Measurements from ENCODE around the gene NYAP2.

The NYAP2 gene

DNA sequence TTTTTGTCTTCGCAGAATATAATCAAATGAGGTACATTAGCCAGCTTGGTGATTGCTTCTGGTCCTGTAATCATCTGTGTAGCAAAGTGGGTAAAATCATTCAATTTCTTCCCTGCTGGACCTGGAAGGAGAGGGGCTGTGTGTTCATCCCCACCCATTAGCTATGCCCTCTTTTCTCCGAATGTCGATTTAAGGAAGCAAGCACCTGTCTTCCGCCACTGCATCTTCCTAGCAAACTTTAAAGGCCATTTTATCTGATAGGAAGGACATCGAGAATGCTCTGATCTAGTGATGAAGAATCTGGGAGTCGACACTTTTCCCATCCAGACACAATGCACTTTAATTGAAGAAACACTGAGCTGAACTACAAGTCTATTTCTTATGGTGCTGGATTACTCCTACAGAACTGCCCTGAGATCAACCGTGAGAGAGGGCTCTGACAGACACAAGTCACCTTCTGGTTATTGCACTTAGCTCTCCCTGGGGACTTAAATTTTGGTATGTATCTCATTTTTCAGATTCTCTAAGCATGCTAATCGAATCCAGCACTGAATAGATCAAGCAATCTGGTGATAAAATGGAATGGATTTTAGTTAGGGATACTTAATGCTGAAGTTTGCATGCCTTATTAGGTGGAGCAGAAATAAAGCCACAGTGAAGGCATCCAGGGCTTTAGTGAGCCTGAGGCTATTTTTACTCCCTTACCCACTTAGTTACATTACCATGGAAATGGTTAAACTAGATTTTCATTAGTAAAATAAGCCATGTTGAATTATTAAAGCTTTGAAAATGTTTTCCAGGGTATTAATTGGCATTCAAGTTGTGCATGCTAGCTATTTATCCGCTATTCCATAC lies 1.3 kb downstream of the NYAP2 start:
- H3K9me3 ChIP-seq (replicated peaks; ENCODE audit: low read length): no peaks in the 10 kb centered on the region
- peaks cover 12% of the 10 kb centered on the region for H3K27me3 ChIP-seq (ENCODE audit: control insufficient read depth, insufficient read depth, low read length)
- H3K4me3 ChIP-seq (ENCODE audit: low read length): no peak overlapping the region
- H3K36me3 ChIP-seq (ENCODE audit: insufficient read depth, low read length): no peaks in the 10 kb centered on the region
- no peak overlapping the region for H3K9ac ChIP-seq (ENCODE audit: low read depth, low read length)
- H3K4me2 ChIP-seq (ENCODE audit: low read length): no peak overlapping the region
- no peaks in the 10 kb centered on the region for H3K4me1 ChIP-seq (ENCODE audit: control insufficient read depth, insufficient read depth, low read length)

DNA sequence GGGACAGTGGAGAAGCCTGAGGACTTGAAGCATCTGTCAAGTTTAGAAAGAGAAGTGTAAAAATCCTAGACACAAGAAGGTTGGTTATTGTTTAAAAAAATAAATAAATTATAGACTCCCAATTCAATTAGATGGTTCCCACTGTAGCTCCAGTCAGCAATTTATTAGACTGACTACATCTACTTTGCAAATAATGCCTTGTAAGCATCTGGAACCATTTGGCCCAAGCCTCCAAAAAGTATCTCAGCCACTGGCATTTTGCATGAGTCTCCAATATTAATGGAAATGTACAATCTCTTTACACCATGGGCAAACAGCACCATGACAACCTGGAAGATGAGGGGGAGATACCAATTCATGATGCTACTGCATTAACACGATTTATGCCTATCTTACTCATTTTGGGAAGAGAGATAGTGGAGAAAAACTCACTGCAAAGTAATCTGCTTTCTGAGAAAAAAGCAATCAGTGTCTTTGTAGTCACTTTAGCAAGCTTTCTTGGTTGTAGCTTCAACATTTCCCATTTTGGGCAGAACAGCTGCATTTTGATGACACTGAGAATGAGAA lies 2.8 kb downstream of the NYAP2 start:
- Histone ChIP-seq H3K9me3 (replicated peaks; ENCODE audit: low read length) (no peaks in the 10 kb centered on the region), H3K4me2 (ENCODE audit: low read length) (no peak overlapping the region), H3K36me3 (ENCODE audit: insufficient read depth, low read length) (no peaks in the 10 kb centered on the region), H3K9ac (ENCODE audit: low read depth, low read length) (no peak overlapping the region), H3K27me3 (ENCODE audit: control insufficient read depth, insufficient read depth, low read length) (peaks cover 8% of the 10 kb centered on the region), H3K4me3 (ENCODE audit: low read length) (no peak overlapping the region), H3K4me1 (ENCODE audit: control insufficient read depth, insufficient read depth, low read length) (no peaks in the 10 kb centered on the region)

DNA sequence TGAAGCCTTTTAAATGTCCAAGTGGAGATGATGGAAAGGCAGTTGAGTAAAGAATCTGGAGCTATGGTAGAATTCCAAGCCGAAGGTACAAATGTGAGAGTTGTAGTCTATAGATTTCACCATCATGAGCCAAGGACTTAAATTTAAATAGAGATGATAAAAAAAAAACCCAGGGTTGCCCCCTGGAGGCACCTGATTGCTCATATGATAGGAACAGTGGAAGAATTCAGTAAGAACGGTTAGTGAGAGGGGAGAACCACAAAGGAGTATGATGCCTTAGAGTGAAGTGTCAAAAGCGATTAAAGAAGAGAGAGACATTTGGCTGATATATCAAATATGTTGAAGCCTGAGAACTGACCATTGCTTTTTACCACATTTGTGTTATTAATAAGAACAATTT lies 11.9 kb downstream of the NYAP2 start:
- Histone ChIP-seq H3K27me3 (ENCODE audit: control insufficient read depth, insufficient read depth, low read length) (no peaks in the 10 kb centered on the region), H3K4me3 (ENCODE audit: low read length) (no peak overlapping the region)

DNA sequence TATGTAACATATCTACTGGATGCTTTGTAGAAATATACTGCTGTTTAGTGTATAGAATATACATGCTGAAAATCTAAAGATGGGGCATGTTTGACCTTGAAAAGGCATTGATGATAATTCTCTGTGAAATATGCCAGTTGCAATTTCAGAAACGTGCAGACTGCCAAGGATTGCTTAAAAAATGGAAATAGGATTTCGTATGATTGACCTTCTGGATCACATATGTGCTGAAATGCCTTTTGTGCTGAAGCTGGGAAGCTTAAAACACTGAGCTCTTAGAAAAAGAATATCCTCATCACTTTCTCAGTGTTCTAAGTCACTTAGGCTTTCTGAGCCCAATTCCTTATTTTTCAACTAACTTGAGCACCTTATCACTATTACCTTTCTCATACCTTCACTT lies 14.3 kb downstream of the NYAP2 start:
- H3K9me3 ChIP-seq (replicated peaks; ENCODE audit: low read length): no peaks in the 10 kb centered on the region
- no peaks in the 10 kb centered on the region for H3K4me1 ChIP-seq (ENCODE audit: control insufficient read depth, insufficient read depth, low read length)
- H3K9ac ChIP-seq (ENCODE audit: low read depth, low read length): no peak overlapping the region
- peaks cover 5% of the 10 kb centered on the region for H3K27me3 ChIP-seq (ENCODE audit: control insufficient read depth, insufficient read depth, low read length)
- H3K4me2 ChIP-seq (ENCODE audit: low read length): no peak overlapping the region
- no peaks in the 10 kb centered on the region for H3K36me3 ChIP-seq (ENCODE audit: insufficient read depth, low read length)
- no peak overlapping the region for H3K4me3 ChIP-seq (ENCODE audit: low read length)

More for the DNA sequence above, 11.9 kb downstream of the NYAP2 start:
- H3K4me2 ChIP-seq (ENCODE audit: low read length): no peak overlapping the region
- no peaks in the 10 kb centered on the region for H3K9me3 ChIP-seq (replicated peaks; ENCODE audit: low read length)
- H3K9ac ChIP-seq (ENCODE audit: low read depth, low read length): no peak overlapping the region
- H3K36me3 ChIP-seq (ENCODE audit: insufficient read depth, low read length): no peaks in the 10 kb centered on the region
- no peaks in the 10 kb centered on the region for H3K4me1 ChIP-seq (ENCODE audit: control insufficient read depth, insufficient read depth, low read length)

DNA sequence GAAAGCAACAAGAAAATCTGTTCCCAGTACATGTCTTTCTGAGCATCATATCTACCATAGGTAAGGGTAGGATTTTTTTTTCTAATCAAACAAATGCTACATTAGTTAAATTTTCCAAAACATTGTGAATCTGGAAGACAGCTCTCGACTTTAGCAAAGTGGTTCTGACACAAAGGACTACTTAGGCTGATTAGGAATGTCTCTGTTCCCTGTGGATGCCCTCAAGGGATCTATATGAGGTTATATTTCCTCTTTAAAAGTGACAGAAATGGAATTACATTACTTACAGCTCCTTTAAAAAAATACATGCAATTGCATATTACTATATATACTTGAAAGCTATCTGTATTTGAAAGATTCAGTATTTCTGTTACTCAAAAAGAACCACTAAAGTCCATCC lies 15.4 kb downstream of the NYAP2 start:
- no peaks in the 10 kb centered on the region for H3K4me1 ChIP-seq (ENCODE audit: control insufficient read depth, insufficient read depth, low read length)
- H3K9me3 ChIP-seq (replicated peaks; ENCODE audit: low read length): no peaks in the 10 kb centered on the region
- no peak overlapping the region for H3K4me3 ChIP-seq (ENCODE audit: low read length)
- no peak overlapping the region for H3K4me2 ChIP-seq (ENCODE audit: low read length)
- H3K27me3 ChIP-seq (ENCODE audit: control insufficient read depth, insufficient read depth, low read length): peaks cover 5% of the 10 kb centered on the region
- H3K9ac ChIP-seq (ENCODE audit: low read depth, low read length): no peak overlapping the region
- no peaks in the 10 kb centered on the region for H3K36me3 ChIP-seq (ENCODE audit: insufficient read depth, low read length)

DNA sequence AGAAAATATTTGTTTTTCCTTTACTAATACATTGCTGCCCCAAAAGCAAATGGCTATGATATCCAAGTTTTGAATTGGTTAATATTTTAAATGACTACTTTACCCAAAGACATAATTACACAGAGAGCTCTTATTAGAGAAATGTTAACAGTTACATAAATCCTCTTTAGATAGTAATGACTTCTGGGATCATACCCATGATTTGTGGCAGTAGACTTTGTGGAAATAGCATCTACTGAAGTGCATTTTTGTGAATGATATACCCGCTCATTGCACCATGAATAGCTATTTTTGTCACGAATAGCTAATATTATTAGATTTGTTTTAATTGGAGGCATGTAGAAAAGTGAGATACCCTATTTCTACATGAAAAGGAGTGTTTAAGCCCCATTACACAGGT lies 15.8 kb downstream of the NYAP2 start:
- H3K4me3 ChIP-seq (ENCODE audit: low read length): no peak overlapping the region
- no peaks in the 10 kb centered on the region for H3K4me1 ChIP-seq (ENCODE audit: control insufficient read depth, insufficient read depth, low read length)
- no peak overlapping the region for H3K9ac ChIP-seq (ENCODE audit: low read depth, low read length)
- H3K27me3 ChIP-seq (ENCODE audit: control insufficient read depth, insufficient read depth, low read length): peaks cover 5% of the 10 kb centered on the region
- H3K9me3 ChIP-seq (replicated peaks; ENCODE audit: low read length): no peaks in the 10 kb centered on the region
- no peaks in the 10 kb centered on the region for H3K36me3 ChIP-seq (ENCODE audit: insufficient read depth, low read length)
- H3K4me2 ChIP-seq (ENCODE audit: low read length): no peak overlapping the region

DNA sequence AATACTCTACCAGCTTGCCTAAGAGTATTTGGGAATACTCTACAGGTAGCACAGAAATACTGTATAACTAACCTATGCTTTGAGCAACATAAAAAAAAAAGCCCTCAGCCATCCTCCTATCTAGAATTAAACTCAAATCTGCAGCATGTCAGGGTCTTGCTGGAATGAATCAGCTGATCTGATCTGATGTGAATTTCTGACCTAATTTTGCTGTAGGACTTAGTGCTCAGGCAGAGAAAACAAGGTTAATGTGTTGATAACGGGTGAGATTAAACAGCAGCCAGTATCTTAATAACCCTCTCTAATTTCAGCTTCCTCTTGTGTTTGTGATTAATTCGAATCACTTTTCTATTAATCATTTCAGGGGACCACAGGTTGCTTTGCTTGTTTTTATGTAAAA lies 16.3 kb downstream of the NYAP2 start:
- no peak overlapping the region for H3K4me2 ChIP-seq (ENCODE audit: low read length)
- H3K27me3 ChIP-seq (ENCODE audit: control insufficient read depth, insufficient read depth, low read length): peaks cover 5% of the 10 kb centered on the region
- no peaks in the 10 kb centered on the region for H3K4me1 ChIP-seq (ENCODE audit: control insufficient read depth, insufficient read depth, low read length)

DNA sequence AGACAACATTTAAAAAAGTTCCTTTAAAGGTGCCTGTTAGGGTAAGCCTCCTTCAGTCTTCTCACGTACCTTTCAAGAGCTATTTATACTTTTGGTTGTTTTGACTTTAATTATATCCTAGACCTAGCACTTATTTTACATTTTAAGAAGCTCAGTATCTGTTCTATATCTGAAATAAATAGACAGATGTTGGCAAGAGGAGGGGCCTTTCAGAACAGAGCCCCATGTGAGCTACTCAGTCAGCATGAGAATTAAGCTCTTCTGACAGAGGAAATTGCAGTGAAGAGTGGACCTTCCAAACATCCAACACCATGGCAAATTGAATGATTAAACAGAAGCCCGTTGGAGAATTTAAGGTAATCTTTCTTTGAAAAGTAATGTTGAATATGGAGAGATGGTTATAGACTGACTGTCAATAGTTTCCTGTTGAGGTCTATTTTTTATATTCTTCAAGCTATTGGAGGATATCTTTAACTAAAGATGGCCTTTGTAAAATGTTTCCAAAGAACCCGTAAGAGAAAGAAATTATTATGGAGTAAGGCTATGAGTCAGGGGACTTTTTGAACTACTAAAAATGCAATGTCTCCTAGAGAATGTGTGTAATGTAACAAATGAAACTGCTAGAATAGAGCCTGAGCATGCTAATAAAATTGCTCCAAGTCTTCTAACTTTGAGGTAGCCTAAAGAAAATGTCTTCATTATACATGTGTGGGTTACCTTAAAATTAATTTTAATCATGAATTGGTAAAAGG lies 17.3 kb downstream of the NYAP2 start:
- no peaks in the 10 kb centered on the region for H3K4me1 ChIP-seq (ENCODE audit: control insufficient read depth, insufficient read depth, low read length)
- no peaks in the 10 kb centered on the region for H3K36me3 ChIP-seq (ENCODE audit: insufficient read depth, low read length)
- H3K4me2 ChIP-seq (ENCODE audit: low read length): no peak overlapping the region
- H3K4me3 ChIP-seq (ENCODE audit: low read length): no peak overlapping the region
- no peak overlapping the region for H3K9ac ChIP-seq (ENCODE audit: low read depth, low read length)
- no peaks in the 10 kb centered on the region for H3K9me3 ChIP-seq (replicated peaks; ENCODE audit: low read length)
- H3K27me3 ChIP-seq (ENCODE audit: control insufficient read depth, insufficient read depth, low read length): peaks cover 5% of the 10 kb centered on the region

More for the DNA sequence above, 16.3 kb downstream of the NYAP2 start:
- Histone ChIP-seq H3K9me3 (replicated peaks; ENCODE audit: low read length) (no peaks in the 10 kb centered on the region), H3K9ac (ENCODE audit: low read depth, low read length) (no peak overlapping the region), H3K36me3 (ENCODE audit: insufficient read depth, low read length) (no peaks in the 10 kb centered on the region), H3K4me3 (ENCODE audit: low read length) (no peak overlapping the region)

DNA sequence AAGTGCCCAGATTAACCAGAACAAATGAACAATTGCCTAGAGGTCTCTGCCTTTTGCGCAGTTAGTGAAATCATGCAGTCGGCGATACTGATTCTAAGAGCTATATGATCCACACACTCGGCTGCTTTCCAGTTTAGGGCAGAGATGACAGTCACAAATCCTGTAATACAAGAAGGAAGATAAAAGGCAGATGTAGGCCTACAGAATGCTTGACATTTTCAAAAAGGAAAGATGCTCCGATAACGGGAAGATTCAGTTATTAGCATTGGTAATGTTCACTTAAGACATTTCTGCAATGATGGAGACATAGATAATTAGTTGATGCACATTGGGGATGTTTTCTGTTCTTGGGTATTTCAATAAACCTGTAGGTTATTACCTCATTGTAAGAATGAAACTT lies 19.5 kb downstream of the NYAP2 start:
- Histone ChIP-seq H3K27me3 (ENCODE audit: control insufficient read depth, insufficient read depth, low read length) (peaks cover 5% of the 10 kb centered on the region), H3K4me1 (ENCODE audit: control insufficient read depth, insufficient read depth, low read length) (no peaks in the 10 kb centered on the region), H3K4me2 (ENCODE audit: low read length) (no peak overlapping the region), H3K36me3 (ENCODE audit: insufficient read depth, low read length) (no peaks in the 10 kb centered on the region), H3K9me3 (replicated peaks; ENCODE audit: low read length) (no peaks in the 10 kb centered on the region), H3K9ac (ENCODE audit: low read depth, low read length) (no peak overlapping the region), H3K4me3 (ENCODE audit: low read length) (no peak overlapping the region)

DNA sequence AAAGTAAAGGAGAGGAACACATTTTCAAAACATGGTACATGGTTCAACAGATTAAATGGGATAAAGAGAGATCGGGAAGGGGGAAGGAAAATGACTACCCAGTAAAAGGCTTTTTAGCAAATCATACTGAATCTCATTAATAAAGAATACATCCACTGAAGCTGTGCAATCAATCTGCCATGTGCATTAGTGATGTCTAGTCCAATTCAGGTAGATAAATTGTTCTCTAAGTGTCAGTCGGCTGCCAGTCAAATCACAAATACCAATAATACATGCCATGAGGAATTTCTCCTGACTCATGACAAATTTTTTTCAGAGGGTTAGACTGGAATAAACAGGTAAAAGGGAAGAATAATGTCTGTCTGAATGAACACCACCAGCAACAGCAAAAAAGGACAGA lies 22.6 kb downstream of the NYAP2 start:
- no peak overlapping the region for H3K4me2 ChIP-seq (ENCODE audit: low read length)
- peaks cover 5% of the 10 kb centered on the region for H3K27me3 ChIP-seq (ENCODE audit: control insufficient read depth, insufficient read depth, low read length)
- H3K4me1 ChIP-seq (ENCODE audit: control insufficient read depth, insufficient read depth, low read length): no peaks in the 10 kb centered on the region
- H3K4me3 ChIP-seq (ENCODE audit: low read length): no peak overlapping the region
- no peak overlapping the region for H3K9ac ChIP-seq (ENCODE audit: low read depth, low read length)
- no peaks in the 10 kb centered on the region for H3K9me3 ChIP-seq (replicated peaks; ENCODE audit: low read length)
- H3K36me3 ChIP-seq (ENCODE audit: insufficient read depth, low read length): no peaks in the 10 kb centered on the region

DNA sequence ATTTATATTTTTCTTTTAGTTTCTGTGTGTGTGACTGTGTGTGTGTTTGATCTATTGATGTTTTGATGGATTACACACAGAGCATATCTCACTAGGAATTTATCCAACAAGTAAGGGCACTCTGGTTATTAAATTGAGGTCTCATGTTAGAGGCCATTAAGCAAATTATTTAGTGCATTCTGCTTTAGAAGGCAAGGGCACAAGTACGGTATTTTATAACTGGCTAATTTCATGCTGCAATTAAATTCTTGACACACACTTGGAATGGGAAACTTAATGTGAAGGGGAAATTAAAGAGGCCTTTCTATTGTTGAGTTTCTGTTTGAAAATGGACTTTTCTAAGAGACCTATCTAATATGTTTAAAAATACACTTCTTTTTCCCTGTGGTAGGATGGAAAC lies 25.8 kb downstream of the NYAP2 start:
- no peaks in the 10 kb centered on the region for H3K36me3 ChIP-seq (ENCODE audit: insufficient read depth, low read length)
- no peak overlapping the region for H3K4me2 ChIP-seq (ENCODE audit: low read length)
- H3K4me1 ChIP-seq (ENCODE audit: control insufficient read depth, insufficient read depth, low read length): no peaks in the 10 kb centered on the region
- no peaks in the 10 kb centered on the region for H3K9me3 ChIP-seq (replicated peaks; ENCODE audit: low read length)
- H3K4me3 ChIP-seq (ENCODE audit: low read length): no peak overlapping the region
- no peak overlapping the region for H3K9ac ChIP-seq (ENCODE audit: low read depth, low read length)
- no peaks in the 10 kb centered on the region for H3K27me3 ChIP-seq (ENCODE audit: control insufficient read depth, insufficient read depth, low read length)

All from skeletal muscle satellite cell (primary cell).